HEK293T (cell line): ENCODE data around the gene KCNT1.
"Not testable (repeated sequence)": the region's sequence is repeated elsewhere in the genome, so short reads cannot be mapped to it uniquely, and the experiment has no call there.

Experiments
- ARNT ChIP-seq: fragments of 450-650 bp; IDR thresholded peaks from 2 replicates; pipeline ENCODE4 v1.6.1; 2017; ENCODE audit warnings: mild to moderate bottlenecking
- BHLHE40 ChIP-seq: fragments of 450-650 bp; IDR thresholded peaks from 2 replicates; pipeline ENCODE4 v1.6.1; 2016; ENCODE audit warnings: mild to moderate bottlenecking, moderate library complexity, borderline replicate concordance
- CTBP1 ChIP-seq: fragments of 450-650 bp; IDR thresholded peaks from 2 replicates; pipeline ENCODE4 v1.6.1; 2016; ENCODE audit warnings: borderline replicate concordance
- ELF4 ChIP-seq: fragments of 450-650 bp; IDR thresholded peaks from 2 replicates; pipeline ENCODE4 v1.6.1; 2017; ENCODE audit warnings: antibody characterized with exemption
- FOXK2 ChIP-seq: fragments of 450-650 bp; IDR thresholded peaks from 2 replicates; pipeline ENCODE4 v1.6.1; 2016; ENCODE audit warnings: mild to moderate bottlenecking
- FOXM1 ChIP-seq: fragments of 450-650 bp; IDR thresholded peaks from 2 replicates; pipeline ENCODE4 v1.6.1; 2017; ENCODE audit warnings: mild to moderate bottlenecking, borderline replicate concordance
- SP1 ChIP-seq: fragments of 450-650 bp; IDR thresholded peaks from 2 replicates; pipeline ENCODE4 v1.6.1; 2017
- TARDBP ChIP-seq: fragments of 450-650 bp; IDR thresholded peaks from 2 replicates; pipeline ENCODE4 v1.6.1; 2016

GRCh38 chr9:135669018-135669417 lies 33.0 kb upstream of the KCNT1 start:
- not testable (repeated sequence) for TF ChIP-seq TARDBP, ELF4, BHLHE40, FOXM1, FOXK2, SP1, ARNT, CTBP1
